ENCODE data around the gene TOR1B. TPM values are rescaled to one million over a fixed set of nuclear protein-coding genes. Genes with fewer than 3 reads are reported as not detected.

The TOR1B gene
- total and polyA plus RNA-seq, 2 of the 4 experiments (the other 2 are of a cell fraction): 15.6 to 21.0 TPM

- Histone ChIP-seq H3K9ac (ENCODE audit: low read depth, low read length) (no peak overlapping the region), H3K36me3 (ENCODE audit: control insufficient read depth, insufficient read depth, low read length) (peaks cover 55% of the 10 kb centered on the region), H3K14ac (replicated peaks; ENCODE audit: low read depth, low read length) (no peak overlapping the region), H3K4me1 (ENCODE audit: control insufficient read depth, insufficient read depth, low read length) (no peaks in the 10 kb centered on the region), H3K27me3 (ENCODE audit: control insufficient read depth, insufficient read depth, low read length) (no peaks in the 10 kb centered on the region), H4K8ac (ENCODE audit: low read depth in 2 of 2, low read length in 2 of 2) (no peak overlapping the region), H2AK9ac (replicated peaks; ENCODE audit: low read depth, low read length, poor library complexity) (no peak overlapping the region), H2BK20ac (ENCODE audit: low read depth, low read length) (no peak overlapping the region), H3K4me2 (ENCODE audit: low read depth, low read length) (no peak overlapping the region), H3K23ac (ENCODE audit: low read depth, low read length) (no peak overlapping the region), H2AFZ (replicated peaks; ENCODE audit: low read length, poor library complexity) (no peak overlapping the region), H3K4ac (ENCODE audit: low read depth, low read length) (no peak overlapping the region), H3K27ac (ENCODE audit: insufficient read depth, low read length) (no peak overlapping the region), H2AK5ac (ENCODE audit: low read depth, low read length) (no peak overlapping the region), H3K9me1 (ENCODE audit: insufficient read depth, low read length) (0 out of 2 replicates have a peak, but pooled peaks cover 4% of the 10 kb centered on the region), H3K18ac (ENCODE audit: low read depth, low read length) (no peak overlapping the region), H2BK120ac (ENCODE audit: low read depth, low read length) (no peak overlapping the region), H3K56ac (ENCODE audit: extremely low read depth, insufficient read depth, low read length) (no peak overlapping the region), H2BK5ac (ENCODE audit: low read depth, low read length, poor library complexity, severe bottlenecking) (no peak overlapping the region), H2BK15ac (ENCODE audit: low read depth, low read length) (no peak overlapping the region), H4K5ac (ENCODE audit: low read depth, low read length) (no peak overlapping the region), H4K91ac (ENCODE audit: insufficient read depth, low read depth, low read length) (no peak overlapping the region), H3K4me3 (ENCODE audit: insufficient read depth, low read depth, low read length) (no peak overlapping the region), H4K20me1 (ENCODE audit: insufficient read depth, low read length) (no peaks in the 10 kb centered on the region), H3K79me1 (ENCODE audit: low read depth in 1 of 2, low read length in 2 of 2) (no peaks in the 10 kb centered on the region), H3K9me3 (ENCODE audit: control insufficient read depth, insufficient read depth, low read length) (no peaks in the 10 kb centered on the region)
- dilution Hi-C loops (cut with HindIII; ENCODE audit: low sequenced_read_pairs, unreplicated experiment) (no loop called here), intact Hi-C loops (cut with micrococcal nuclease) (no loop called here), in situ Hi-C loops (cut with MboI; ENCODE audit: low sequenced_read_pairs) (no loop called here)
- POLR2A ChIA-PET (ENCODE audit: unreplicated experiment): no interaction called here
- DNase-seq (no peak), ATAC-seq (ENCODE audit: low read depth) (no peak)
- 50% methylated on average over 2 of the region's 11 CpGs; no CpG with 5 or more reads in 1 of the 2 experiments for WGBS, 2 experiments (ENCODE audit: extremely low coverage in 2 of 2, insufficient read length in 1 of 2)
- BruUV-seq (replicated peaks): no TSS peak
- CTCF ChIA-PET: no interaction called here
- TF ChIP-seq FOS (IDR thresholded peaks at IDR 0.05; ENCODE audit: low read depth, low read length): no peak
- TF ChIP-seq CEBPB (IDR thresholded peaks at IDR 0.05; ENCODE audit: low read depth, low read length): no peak
- TF ChIP-seq MAFK (IDR thresholded peaks at IDR 0.05; ENCODE audit: low read depth, low read length): no peak
- no peak for TF ChIP-seq RAD21 (IDR thresholded peaks at IDR 0.05; ENCODE audit: low read length)
- TF ChIP-seq RFX5 (IDR thresholded peaks at IDR 0.05; ENCODE audit: low read depth, low read length): no peak
- TF ChIP-seq NFE2L2 (IDR thresholded peaks at IDR 0.05; ENCODE audit: low read depth, low read length): no peak
- no peak for TF ChIP-seq CTCF (conservative IDR thresholded peaks at IDR 0.05; ENCODE audit: low read depth, low read length)
- TF ChIP-seq RCOR1 (IDR thresholded peaks at IDR 0.05; ENCODE audit: insufficient replicate concordance, low read length): no peak
- no peak for TF ChIP-seq MXI1 (IDR thresholded peaks at IDR 0.05; ENCODE audit: borderline replicate concordance, low read depth, low read length)
- no peak for TF ChIP-seq SMC3 (IDR thresholded peaks at IDR 0.05; ENCODE audit: low read depth, low read length)
- no peak for TF ChIP-seq MAZ (IDR thresholded peaks at IDR 0.05; ENCODE audit: borderline replicate concordance, low read depth, low read length)
Measured at GRCh38 chr9:129858167-129858962, 55.4 kb downstream of the TOR1B start.

All from IMR-90 (cell line).